Daoy (cell line): Measurements from ENCODE around the gene VEZT. TPM values are rescaled to one million over a fixed set of nuclear protein-coding genes. Genes with fewer than 3 reads are reported as not detected.
"Not testable (repeated sequence)": the region's sequence is repeated elsewhere in the genome, so short reads cannot be mapped to it uniquely, and the experiment has no call there.

Experiments used
- DNase-seq: peaks from one replicate; pipeline ENCODE4 v3.0.0-alpha.2; 2015; ENCODE audit warnings: low read depth
- total RNA-seq: library from RNA; depleted of rRNA; stranded (reverse); fragments of >200 nt; shearing (Covaris generic); gene quantifications from 2 replicates; pipeline ENCODE4 v1.2.3, GENCODE V29; 2014

VEZT gene
- total RNA-seq, 1 experiment from 2014 or later: 61.9 TPM

GRCh38 chr12:95319694-95320331 lies 102.2 kb downstream of the VEZT start:
- no peak for DNase-seq

DNA sequence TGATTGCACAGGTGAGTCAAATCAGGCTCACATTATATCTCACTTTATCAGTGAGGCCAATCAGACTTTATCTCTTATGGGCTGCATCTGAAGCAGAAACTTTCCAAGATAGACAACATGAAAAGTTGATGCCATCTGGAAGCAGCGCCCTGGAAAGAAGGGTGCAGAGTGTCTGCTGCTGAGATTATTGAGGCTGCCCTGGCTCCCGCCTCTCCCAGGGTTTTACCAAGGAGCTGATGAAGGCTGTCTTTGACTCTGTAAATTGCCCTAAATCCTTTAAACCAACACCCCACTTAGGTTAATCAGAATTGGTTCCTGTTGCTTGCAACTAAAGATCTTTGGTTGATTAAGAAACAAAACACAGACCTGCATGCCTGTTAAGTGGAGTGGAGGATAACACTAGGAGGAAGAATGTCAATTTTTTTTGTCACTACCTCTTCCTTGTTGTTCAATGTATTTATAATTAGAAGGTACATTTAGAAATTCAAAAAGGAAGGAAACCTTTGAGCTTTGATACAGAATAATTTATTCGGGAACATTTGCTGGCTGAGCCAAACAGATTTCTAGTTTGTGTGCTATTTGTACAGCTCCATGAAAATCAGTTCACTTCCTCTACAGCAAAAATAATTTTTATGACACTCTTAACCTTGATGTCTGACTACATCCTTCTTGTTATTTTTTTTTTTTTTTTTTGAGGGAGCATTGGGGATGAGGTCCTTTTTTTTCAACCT lies 104.1 kb downstream of the VEZT start:
- DNase-seq: no peak

- peak; percentile 23 for DNase-seq
Observed at GRCh38 chr12:95322326-95322725, 104.7 kb downstream of the VEZT start.

GRCh38 chr12:95323212-95323611 lies 105.6 kb downstream of the VEZT start:
- no peak for DNase-seq

DNA sequence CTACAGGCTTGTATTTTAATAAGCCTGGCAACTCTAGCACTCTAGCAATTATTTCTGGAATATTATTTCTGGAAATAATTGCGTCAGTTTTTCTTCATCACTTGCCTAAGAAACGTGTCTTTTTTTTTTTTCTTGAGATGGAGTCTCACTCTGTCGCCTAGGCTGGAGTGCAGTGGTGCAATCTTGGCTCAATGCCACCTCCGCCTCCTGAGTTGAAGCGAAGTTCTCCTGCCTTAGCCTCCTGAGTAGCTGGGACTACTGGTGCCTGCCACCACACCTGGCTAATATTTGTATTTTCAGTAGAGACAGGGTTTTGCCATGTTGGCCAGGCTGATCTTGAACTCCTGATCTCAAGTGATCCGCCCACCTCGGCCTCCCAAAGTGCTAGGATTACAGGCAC lies 106.6 kb downstream of the VEZT start:
- DNase-seq: not testable (repeated sequence)

- DNase-seq: no peak
Observed at GRCh38 chr12:95325501-95325900, 107.9 kb downstream of the VEZT start.

DNA sequence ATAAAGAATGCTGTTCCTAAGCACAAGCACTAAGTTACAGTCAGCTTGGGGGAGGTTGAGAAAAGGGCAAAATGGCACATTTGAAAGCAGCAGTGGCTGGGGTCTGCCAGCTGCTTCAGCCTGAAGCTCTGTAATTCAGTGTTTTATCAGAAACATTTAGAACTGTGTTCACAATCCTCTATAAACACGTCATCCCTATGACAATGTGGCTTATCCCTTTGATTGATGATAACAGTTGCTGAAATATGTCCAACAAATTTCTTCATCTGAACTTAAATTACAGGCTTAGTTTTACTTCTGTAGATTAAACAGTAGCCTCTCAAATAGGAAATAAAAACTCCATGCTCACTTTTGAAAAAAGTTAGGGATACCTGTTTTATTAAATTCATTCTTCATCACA lies 108.8 kb downstream of the VEZT start:
- DNase-seq: no peak

DNA sequence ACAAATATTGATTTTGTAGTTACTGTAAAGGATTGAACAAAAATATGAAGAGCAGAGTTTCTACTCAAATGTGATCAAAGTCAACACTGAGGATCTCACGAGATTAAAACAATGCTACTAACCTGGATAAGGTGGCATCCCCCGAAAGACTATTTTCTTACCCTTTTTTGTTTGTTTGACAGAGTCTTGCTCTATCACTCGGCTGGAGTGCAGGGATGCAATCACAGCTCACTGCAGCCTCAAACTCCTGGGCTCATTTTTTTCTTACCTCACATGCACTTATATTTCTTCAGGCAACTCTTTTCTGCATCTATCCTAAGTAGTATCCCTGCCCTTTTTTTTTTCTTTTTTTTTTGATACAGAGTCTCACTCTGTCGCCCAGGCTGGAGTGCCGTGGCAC lies 109.2 kb downstream of the VEZT start:
- DNase-seq: no peak

DNA sequence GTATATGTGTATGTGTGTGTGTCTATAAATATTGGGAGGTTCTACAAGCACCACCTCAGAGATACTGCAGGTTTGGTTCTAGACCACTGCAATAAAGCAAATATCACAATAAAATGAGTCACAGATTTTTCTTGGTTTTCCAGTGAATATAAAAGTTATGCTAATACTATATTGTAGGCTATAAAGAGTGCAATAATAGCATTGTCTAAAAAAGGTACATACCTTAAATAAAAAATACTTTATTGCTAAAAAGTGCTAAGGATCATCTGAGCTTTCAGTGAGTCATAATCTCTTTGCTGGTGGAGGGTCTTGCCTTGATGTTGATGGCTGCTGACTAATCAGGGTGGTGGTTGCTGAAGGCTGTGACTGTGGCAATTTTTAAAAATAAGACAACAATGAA lies 111.1 kb downstream of the VEZT start:
- DNase-seq: no peak

DNA sequence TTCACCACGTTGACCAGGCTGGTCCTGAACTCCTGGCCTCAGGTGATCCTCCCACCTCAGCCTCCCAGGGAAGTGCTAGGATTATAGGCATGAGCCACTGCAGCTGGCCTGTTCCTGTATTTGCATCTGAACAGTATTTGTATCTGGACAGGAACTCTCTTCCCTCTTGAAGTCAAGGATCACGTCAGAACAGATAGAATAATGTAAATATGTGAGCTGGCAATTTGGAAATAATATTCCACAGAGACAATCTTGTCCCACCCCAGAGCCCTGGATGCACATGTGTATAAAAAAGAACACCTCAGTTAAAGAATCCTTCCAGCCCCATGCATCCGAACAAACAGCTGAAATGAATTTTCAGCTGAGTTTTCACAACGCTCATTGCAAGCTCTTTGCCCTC lies 118.3 kb downstream of the VEZT start:
- no peak for DNase-seq

DNA sequence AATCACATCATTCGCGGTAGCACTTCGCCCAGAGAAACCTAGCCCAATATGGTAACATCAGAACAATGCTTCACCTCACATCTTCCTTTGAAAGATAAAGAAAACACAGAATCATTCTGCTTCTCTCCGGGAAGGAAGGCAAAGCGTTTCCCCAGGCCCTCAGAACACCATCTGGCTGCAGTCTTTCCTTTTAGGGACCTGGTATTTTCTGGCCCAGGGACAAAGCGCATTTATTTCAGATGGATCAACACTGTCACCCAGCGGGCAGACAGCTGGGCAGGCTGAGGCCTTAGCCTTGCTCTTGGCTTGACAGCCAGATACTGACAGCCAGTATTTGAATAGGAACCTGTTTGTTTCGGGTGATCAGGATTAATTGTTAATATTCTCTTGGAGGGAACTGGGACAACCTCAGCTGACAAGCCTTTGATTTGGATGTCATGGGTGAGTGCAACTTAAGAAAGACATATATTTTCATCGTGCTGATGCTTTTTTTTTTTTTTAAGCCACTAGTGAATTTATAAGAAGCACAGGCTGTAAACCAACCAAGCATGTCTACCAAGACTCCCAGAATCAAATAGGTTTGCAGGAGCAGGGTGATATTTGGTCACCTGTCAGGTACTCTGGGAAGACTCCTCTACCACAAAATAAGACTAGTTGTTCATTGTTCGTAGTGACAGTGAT lies 118.9 kb downstream of the VEZT start:
- DNase-seq: peak; percentile 82

GRCh38 chr12:95337146-95337545 lies 119.5 kb downstream of the VEZT start:
- no peak for DNase-seq

DNA sequence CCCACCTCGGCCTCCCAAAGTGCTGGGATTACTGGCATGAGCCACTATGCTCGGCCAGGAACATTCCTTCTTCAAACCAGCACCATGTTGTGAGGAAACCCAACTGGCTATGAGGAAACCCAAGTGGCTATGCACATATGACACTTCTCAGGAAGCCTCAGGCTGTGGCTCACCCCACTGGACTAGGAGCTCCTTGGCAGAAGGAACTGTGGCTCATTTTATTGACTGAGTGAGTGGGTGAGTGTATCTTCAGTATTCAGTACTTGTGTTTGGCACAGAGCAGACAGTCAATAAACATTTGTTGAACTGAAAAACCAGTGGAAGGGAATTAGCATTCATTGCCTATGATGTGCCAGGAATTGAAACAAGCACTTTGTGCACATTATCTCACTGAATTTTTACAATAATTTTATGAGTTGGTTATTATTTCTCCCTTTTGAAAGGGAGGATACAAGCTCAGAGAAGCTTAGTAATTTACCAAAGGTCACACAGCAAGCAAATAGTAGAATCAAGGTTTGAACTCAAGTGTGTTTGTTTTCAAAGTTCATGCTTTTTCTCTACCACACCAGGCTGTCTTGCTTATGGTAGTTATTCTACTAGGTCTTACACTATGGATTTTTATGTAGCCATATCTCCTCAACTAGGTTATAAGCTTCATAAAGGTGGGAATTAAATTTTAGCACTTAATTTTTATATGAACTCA lies 121.6 kb downstream of the VEZT start:
- no peak for DNase-seq

- DNase-seq: no peak
Observed at GRCh38 chr12:95342008-95342407, 124.4 kb downstream of the VEZT start.

DNA sequence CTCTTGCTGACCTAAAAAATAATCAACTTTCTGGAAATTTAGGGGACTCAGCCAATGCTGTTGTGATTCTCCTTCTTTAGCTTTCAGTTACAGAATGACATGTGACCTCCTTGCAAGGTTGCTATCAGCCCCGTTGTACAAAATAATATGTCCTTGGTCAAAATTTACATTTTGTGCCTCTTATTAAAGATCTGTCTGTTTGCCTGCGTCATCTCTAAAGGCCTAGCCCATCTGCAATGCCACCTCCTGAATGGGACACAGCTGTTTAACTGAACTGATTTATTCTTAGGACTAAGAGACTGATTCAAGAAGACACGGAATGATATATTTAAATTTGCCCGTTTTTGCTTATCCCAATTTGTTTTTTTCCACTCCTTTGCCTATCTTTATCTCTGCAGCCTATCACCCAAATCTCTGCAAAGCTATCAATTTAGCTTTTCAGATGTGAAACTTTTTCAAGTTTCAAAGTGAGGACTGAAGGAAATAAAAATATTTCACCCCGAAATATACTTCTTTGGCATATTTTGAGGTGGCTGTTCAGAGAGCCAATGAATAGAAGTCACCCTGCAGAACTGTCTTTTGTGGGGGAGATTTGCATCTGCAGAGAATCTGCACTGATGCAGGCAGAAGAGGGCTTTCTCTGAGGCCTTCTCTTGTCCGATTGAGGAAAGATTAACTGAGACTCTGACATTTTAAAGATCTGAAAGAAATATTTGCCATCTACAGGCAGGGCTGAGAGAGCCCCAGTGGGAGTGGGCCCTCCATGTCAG lies 126.0 kb downstream of the VEZT start:
- no peak for DNase-seq

GRCh38 chr12:95349291-95349690 lies 131.7 kb downstream of the VEZT start:
- DNase-seq: no peak

DNA sequence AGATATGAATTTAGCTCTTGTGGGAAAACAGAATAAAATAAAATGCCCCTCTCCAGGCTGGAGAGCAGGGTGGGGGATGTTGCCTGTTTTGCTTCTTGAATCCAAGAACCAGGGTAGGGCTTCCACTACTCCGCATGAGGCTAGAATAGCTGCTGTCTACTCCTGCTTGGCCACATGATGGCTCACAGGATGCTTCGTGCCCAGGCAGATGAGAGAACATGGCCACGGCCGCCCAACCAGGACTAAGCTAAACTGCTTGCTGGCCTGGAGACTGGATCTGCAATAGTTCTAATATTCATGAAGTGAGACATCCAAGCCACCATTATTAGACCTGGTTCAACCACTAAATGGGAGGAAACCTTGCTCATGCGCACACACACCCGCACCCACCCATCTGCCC lies 134.1 kb downstream of the VEZT start:
- DNase-seq: no peak
